A549 (cell line): ENCODE data around the gene THBS1. TPM values are rescaled to one million over a fixed set of nuclear protein-coding genes. Genes with fewer than 3 reads are reported as not detected.

Experiments
- ATAC-seq, 2 experiments: fragments of 200-7000 bp in 1 of 2; fragments of >200 bp in 1 of 2; cut with Nextera tagmentation in 1 of 2; cut with Tn5 transposase in 1 of 2; 3 replicates each; pipeline versions ENCODE4 v1.8.0 to v1.9.1; 2018 to 2020; ENCODE audit warnings: mild to moderate bottlenecking in 1 of 2, moderate library complexity in 1 of 2
- CTCF ChIA-PET: fragments of 300-600 bp; sonication (Branson Sonifier 250); formaldehyde crosslinking; extraction: SDS; loops from one replicate; lab custom pipeline; 2021; ENCODE audit warnings: antibody characterized with exemption, inconsistent platforms; lab: Yijun Ruan, JAX
- POLR2A ChIA-PET: fragments of 350-600 bp; formaldehyde crosslinking; extraction: SDS; loops from one replicate; lab custom pipeline; 2021; ENCODE audit warnings: antibody characterized with exemption, inconsistent platforms; lab: Yijun Ruan, JAX
- DNase-seq, 2 experiments: peaks; one replicate each; pipeline versions ENCODE4 v3.0.0 to v3.0.0-alpha.2; 2011 to 2016; ENCODE audit warnings: low read depth in 1 of 2, low spot score in 1 of 2
- FAIRE-seq: peaks from 2 replicates; lab custom pipeline; 2011; peaks lifted over from hg19 to GRCh38; lab: Jason Lieb, UNC
- H3K27ac ChIP-seq, 2 experiments: fragments of >200 bp; sonication (Bioruptor Twin); formaldehyde crosslinking; 3 replicates each; pipeline ENCODE4 v1.5.1; 2016 to 2017
- H3K4me1 ChIP-seq: fragments of >200 bp; sonication (Bioruptor Twin); formaldehyde crosslinking; 3 replicates; pipeline ENCODE4 v1.6.1; 2016
- H3K4me2 ChIP-seq: fragments of >200 bp; sonication (Bioruptor Twin); formaldehyde crosslinking; 3 replicates; pipeline ENCODE4 v1.6.1; 2016
- H3K4me3 ChIP-seq: fragments of >200 bp; sonication (Bioruptor Twin); formaldehyde crosslinking; 3 replicates; pipeline ENCODE4 v1.5.1; 2016
- H3K9me3 ChIP-seq: fragments of >200 bp; sonication (Bioruptor Twin); formaldehyde crosslinking; 3 replicates; pipeline ENCODE4 v1.6.1; 2016
- BHLHE40 ChIP-seq: IDR thresholded peaks from 2 replicates; pipeline ENCODE4 v1.6.1; 2012; ENCODE audit warnings: low read depth, low read length, inconsistent platforms
- CBX2 ChIP-seq: fragments of 200-600 bp; sonication (generic); IDR thresholded peaks from 2 replicates; pipeline ENCODE4 v1.6.1; 2016; ENCODE audit warnings: low read depth, mild to moderate bottlenecking, borderline replicate concordance
- CEBPB ChIP-seq, 2 experiments: fragments of >200 bp in 1 of 2; sonication (Bioruptor Twin) in 1 of 2; formaldehyde crosslinking in 1 of 2; IDR thresholded peaks; 2 replicates each; pipeline ENCODE4 v1.6.1; 2012 to 2016
- CHD2 ChIP-seq: fragments of 150-350 bp; IDR thresholded peaks from 2 replicates; pipeline ENCODE4 v1.6.1; 2014; ENCODE audit warnings: low read length; ENCODE audit not compliant: partially characterized antibody
- GATA3 ChIP-seq: IDR thresholded peaks from 2 replicates; pipeline ENCODE4 v1.6.1; 2012; ENCODE audit warnings: borderline replicate concordance
- HDAC2 ChIP-seq: fragments of 200-600 bp; sonication (generic); IDR thresholded peaks from 2 replicates; pipeline ENCODE4 v1.6.1; 2016
- HOXA7 ChIP-seq: fragments of 250-450 bp; sonication (Bioruptor Pico); IDR thresholded peaks from 2 replicates; pipeline ENCODE4 v1.5.0; 2020; ENCODE audit warnings: mild to moderate bottlenecking, moderate library complexity
- HOXB13 ChIP-seq: fragments of 250-450 bp; sonication (Bioruptor Pico); IDR thresholded peaks from 2 replicates; pipeline ENCODE4 v1.5.0; 2020; ENCODE audit warnings: low read depth, mild to moderate bottlenecking, moderate library complexity
- HOXB5 ChIP-seq: fragments of 250-450 bp; sonication (Bioruptor Pico); IDR thresholded peaks from 2 replicates; pipeline ENCODE4 v1.5.0; 2020; ENCODE audit warnings: mild to moderate bottlenecking, moderate library complexity
- JUN ChIP-seq, 2 experiments: fragments of >200 bp; sonication (Bioruptor Twin); formaldehyde crosslinking; IDR thresholded peaks; 2 replicates in 1 of 2; 3 replicates in 1 of 2; pipeline ENCODE4 v1.6.1; 2016 to 2017
- KDM5A ChIP-seq: fragments of 200-600 bp; sonication (generic); IDR thresholded peaks from 2 replicates; pipeline ENCODE4 v1.6.1; 2016; ENCODE audit warnings: antibody characterized with exemption, mild to moderate bottlenecking
- MAZ ChIP-seq: fragments of 150-350 bp; IDR thresholded peaks from 2 replicates; pipeline ENCODE4 v1.6.1; 2014; ENCODE audit warnings: antibody characterized with exemption, low read depth, low read length, borderline replicate concordance
- MYC ChIP-seq: IDR thresholded peaks from 2 replicates; pipeline ENCODE4 v1.6.1; 2012; ENCODE audit warnings: mild to moderate bottlenecking, inconsistent platforms, low read length, improper control_type of control experiment, borderline replicate concordance
- NR3C1 ChIP-seq: fragments of >200 bp; sonication (Bioruptor Twin); formaldehyde crosslinking; IDR thresholded peaks from 3 replicates; pipeline ENCODE4 v1.6.1; 2017
- RNF2 ChIP-seq: fragments of 200-600 bp; sonication (generic); IDR thresholded peaks from 2 replicates; pipeline ENCODE4 v1.6.1; 2016; ENCODE audit warnings: low read depth, mild to moderate bottlenecking, antibody characterized with exemption, moderate library complexity, borderline replicate concordance
- SMC3 ChIP-seq: fragments of >200 bp; sonication (Bioruptor Twin); formaldehyde crosslinking; IDR thresholded peaks from 3 replicates; pipeline ENCODE4 v1.6.1; 2018; ENCODE audit warnings: inconsistent platforms
- ZC3H11A ChIP-seq: fragments of 450-650 bp; IDR thresholded peaks from 2 replicates; pipeline ENCODE4 v1.6.1; 2014; ENCODE audit warnings: antibody characterized with exemption, mild to moderate bottlenecking
- ZFP36 ChIP-seq: fragments of 450-650 bp; IDR thresholded peaks from 2 replicates; pipeline ENCODE4 v1.6.1; 2014; ENCODE audit warnings: borderline replicate concordance; ENCODE audit not compliant: partially characterized antibody
- WGBS: methylation state at CpG from one replicate; pipeline ENCODE4 v1.1.6; 2017; ENCODE audit errors: missing lambda C conversion rate; 5-methylcytosine and 5-hydroxymethylcytosine counted together
- polyA plus RNA-seq, 4 experiments: library from polyadenylated mRNA; depleted of rRNA in 3 of 4; stranded (reverse); fragments of >200 nt; fragmentation: RNase III in 1 of 4; extraction: RNeasy Plus Mini Kit Qiagen cat#74134 plus additional on column Dnase treatment in 1 of 4; gene quantifications; 2 replicates in 3 of 4; 3 replicates in 1 of 4; pipeline ENCODE4 v1.2.3, GENCODE V29; 2011 to 2017
- TF ChIP-seq, protein P1 (sequence below): fragments of 250-450 bp; sonication (Bioruptor Pico); IDR thresholded peaks from 2 replicates; pipeline ENCODE4 v1.5.0; 2020; ENCODE audit warnings: low read depth, mild to moderate bottlenecking, moderate library complexity
- TF ChIP-seq, protein P2 (sequence below): fragments of 200-600 bp; sonication (generic); IDR thresholded peaks from 2 replicates; pipeline ENCODE4 v1.6.1; 2016; ENCODE audit warnings: antibody characterized with exemption, mild to moderate bottlenecking, moderate library complexity

The THBS1 gene
- polyA plus RNA-seq, 2 of the 4 experiments (the other 2 are of a cell fraction): 46.8 to 54.9 TPM

DNA sequence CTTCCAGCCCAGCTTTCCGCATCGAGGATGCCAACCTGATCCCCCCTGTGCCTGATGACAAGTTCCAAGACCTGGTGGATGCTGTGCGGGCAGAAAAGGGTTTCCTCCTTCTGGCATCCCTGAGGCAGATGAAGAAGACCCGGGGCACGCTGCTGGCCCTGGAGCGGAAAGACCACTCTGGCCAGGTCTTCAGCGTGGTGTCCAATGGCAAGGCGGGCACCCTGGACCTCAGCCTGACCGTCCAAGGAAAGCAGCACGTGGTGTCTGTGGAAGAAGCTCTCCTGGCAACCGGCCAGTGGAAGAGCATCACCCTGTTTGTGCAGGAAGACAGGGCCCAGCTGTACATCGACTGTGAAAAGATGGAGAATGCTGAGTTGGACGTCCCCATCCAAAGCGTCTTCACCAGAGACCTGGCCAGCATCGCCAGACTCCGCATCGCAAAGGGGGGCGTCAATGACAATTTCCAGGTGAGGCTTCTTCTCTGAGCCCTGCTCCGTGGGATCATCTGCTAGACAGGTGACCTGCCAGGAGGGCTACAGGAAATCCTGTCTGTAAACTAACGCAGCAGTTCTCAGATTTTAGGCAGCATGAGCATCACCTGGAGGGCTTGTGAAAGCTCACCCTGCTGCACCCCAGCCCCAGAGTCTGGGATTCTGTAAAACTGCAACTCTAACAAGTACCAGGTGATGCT is 1.6 kb downstream of the THBS1 start:
- POLR2A ChIA-PET: interaction anchor here (0.6 to 2.3 kb wide), 5 partner anchors 174 to 410 kb away, joined by 3 to 11 read pairs (median 3); no protein-coding TSS in a partner anchor
- peak overlapping the region; percentile 87 to 99; a peak in 5 of 6 replicates for H3K27ac ChIP-seq
- peak overlapping the region; percentile 95 for H3K4me3 ChIP-seq
- 53% methylated on average over 9 of the region's 20 CpGs for WGBS
- peaks cover 37% of the 10 kb centered on the region for H3K4me1 ChIP-seq
- H3K9me3 ChIP-seq: no peaks in the 10 kb centered on the region
- H3K4me2 ChIP-seq: peak overlapping the region; percentile 97
- no peak for TF ChIP-seq HDAC2
- TF ChIP-seq GATA3: 0 out of 2 replicates have a peak, but pooled peaks have one; percentile 3
- FAIRE-seq (no peak), DNase-seq (no peak), ATAC-seq (no peak)
- CTCF ChIA-PET: interaction anchor here (0.6 to 5.0 kb wide), 14 partner anchors 9 to 876 kb away, joined by 3 to 79 read pairs (median 8); no protein-coding TSS in a partner anchor

GRCh38 chr15:39582977-39583595 is 2.2 kb downstream of the THBS1 start:
- Histone ChIP-seq H3K4me2 (peak overlapping the region; percentile 97), H3K27ac (no peak overlapping the region; a peak in 2 of 6 replicates), H3K4me3 (peak overlapping the region; percentile 95), H3K9me3 (no peaks in the 10 kb centered on the region), H3K4me1 (peaks cover 37% of the 10 kb centered on the region)
- POLR2A ChIA-PET: no interaction called here
- CTCF ChIA-PET: interaction anchor here (0.5 to 4.8 kb wide), 9 partner anchors 8 to 1094 kb away, joined by 3 to 32 read pairs (median 4); no protein-coding TSS in a partner anchor
- DNase-seq (no peak), FAIRE-seq (no peak), ATAC-seq (no peak)
- TF ChIP-seq, protein P1, sequence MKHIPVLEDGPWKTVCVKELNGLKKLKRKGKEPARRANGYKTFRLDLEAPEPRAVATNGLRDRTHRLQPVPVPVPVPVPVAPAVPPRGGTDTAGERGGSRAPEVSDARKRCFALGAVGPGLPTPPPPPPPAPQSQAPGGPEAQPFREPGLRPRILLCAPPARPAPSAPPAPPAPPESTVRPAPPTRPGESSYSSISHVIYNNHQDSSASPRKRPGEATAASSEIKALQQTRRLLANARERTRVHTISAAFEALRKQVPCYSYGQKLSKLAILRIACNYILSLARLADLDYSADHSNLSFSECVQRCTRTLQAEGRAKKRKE (CRISPR knock-in tag): no peak
- no peak for TF ChIP-seq SMC3
- WGBS: 76% methylated on average over 4 of the region's 4 CpGs

GRCh38 chr15:39583596-39584265 is 2.9 kb downstream of the THBS1 start:
- TF ChIP-seq HOXB5 (no peak), CEBPB (IDR thresholded peaks at IDR 0.05) (no peak), NR3C1 (no peak), ZFP36 (no peak), RNF2 (no peak), BHLHE40 (no peak), HOXB13 (CRISPR knock-in tag) (no peak), MAZ (no peak), MYC (no peak), JUN (IDR thresholded peaks at IDR 0.05) (no peak), HOXA7 (CRISPR knock-in tag) (no peak), CHD2 (no peak), CBX2 (no peak), HDAC2 (no peak), KDM5A (no peak), ZC3H11A (no peak), GATA3 (no peak)
- TF ChIP-seq, protein P2, sequence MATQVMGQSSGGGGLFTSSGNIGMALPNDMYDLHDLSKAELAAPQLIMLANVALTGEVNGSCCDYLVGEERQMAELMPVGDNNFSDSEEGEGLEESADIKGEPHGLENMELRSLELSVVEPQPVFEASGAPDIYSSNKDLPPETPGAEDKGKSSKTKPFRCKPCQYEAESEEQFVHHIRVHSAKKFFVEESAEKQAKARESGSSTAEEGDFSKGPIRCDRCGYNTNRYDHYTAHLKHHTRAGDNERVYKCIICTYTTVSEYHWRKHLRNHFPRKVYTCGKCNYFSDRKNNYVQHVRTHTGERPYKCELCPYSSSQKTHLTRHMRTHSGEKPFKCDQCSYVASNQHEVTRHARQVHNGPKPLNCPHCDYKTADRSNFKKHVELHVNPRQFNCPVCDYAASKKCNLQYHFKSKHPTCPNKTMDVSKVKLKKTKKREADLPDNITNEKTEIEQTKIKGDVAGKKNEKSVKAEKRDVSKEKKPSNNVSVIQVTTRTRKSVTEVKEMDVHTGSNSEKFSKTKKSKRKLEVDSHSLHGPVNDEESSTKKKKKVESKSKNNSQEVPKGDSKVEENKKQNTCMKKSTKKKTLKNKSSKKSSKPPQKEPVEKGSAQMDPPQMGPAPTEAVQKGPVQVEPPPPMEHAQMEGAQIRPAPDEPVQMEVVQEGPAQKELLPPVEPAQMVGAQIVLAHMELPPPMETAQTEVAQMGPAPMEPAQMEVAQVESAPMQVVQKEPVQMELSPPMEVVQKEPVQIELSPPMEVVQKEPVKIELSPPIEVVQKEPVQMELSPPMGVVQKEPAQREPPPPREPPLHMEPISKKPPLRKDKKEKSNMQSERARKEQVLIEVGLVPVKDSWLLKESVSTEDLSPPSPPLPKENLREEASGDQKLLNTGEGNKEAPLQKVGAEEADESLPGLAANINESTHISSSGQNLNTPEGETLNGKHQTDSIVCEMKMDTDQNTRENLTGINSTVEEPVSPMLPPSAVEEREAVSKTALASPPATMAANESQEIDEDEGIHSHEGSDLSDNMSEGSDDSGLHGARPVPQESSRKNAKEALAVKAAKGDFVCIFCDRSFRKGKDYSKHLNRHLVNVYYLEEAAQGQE: no peak
- no peak overlapping the region for H3K27ac ChIP-seq
- WGBS: 98% methylated on average over 13 of the region's 13 CpGs
- peak overlapping the region; percentile 97 for H3K4me2 ChIP-seq
- ATAC-seq (no peak), FAIRE-seq (no peak), DNase-seq (peak; percentile 17 to 33)
- CTCF ChIA-PET: interaction anchor here (0.5 to 4.8 kb wide), 6 partner anchors 10 to 1094 kb away, joined by 3 to 32 read pairs (median 15); no protein-coding TSS in a partner anchor
- H3K9me3 ChIP-seq: no peaks in the 10 kb centered on the region
- POLR2A ChIA-PET: no interaction called here
- H3K4me3 ChIP-seq: peak overlapping the region; percentile 95
- H3K4me1 ChIP-seq: peaks cover 32% of the 10 kb centered on the region
